GM19035 (cell line): Measurements from ENCODE around the gene GALNT16.

ENCODE experiments used
- ATAC-seq: cut with Tn5 transposase; IDR thresholded peaks from one replicate; pipeline ENCODE4 v1.9.1; 2021; ENCODE audit not compliant: unreplicated experiment

Gene GALNT16

DNA sequence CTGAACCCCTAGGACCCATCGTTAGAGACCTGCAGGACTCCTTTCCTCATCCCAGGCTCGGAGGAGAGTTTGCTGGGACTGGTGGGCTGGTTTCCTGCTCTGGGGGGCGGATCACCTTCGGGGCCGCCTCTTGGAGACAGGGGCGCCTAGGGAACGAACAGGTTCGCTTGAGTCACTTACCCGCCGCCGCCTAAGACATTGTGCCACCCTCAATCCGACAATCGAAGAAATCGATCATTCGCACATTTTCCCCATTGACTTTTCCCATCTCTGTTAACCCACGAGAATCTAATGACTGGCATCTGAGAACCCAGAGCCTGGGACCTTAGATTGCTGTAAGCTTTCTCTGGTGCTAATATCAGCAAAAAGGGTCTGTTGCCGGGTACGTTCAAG lies 138.9 kb downstream of the GALNT16 start:
- peak; percentile 14 for ATAC-seq

GRCh38 chr14:69399750-69400149 lies 139.8 kb downstream of the GALNT16 start:
- ATAC-seq: no peak

- ATAC-seq: no peak
These were observed 140.2 kb downstream of the GALNT16 start for GRCh38 chr14:69400154-69400553.

DNA sequence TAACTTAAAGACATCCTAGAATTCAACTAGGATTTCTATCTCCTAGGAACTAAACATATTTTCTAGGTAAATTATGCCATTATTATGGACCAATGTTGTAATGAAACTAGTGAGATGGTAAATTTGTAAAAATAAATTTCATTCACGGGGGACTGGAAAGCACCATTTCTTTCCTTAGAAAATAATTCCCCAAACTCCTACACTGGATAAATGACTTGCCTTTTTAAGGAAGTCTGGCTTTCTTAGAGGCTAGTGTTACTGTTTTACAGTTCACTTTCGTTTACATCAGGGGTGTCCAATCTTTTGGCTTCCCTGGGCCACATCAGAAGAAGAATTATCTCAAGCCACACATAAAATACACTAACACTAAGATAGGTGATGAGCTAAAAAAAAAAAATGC lies 141.9 kb downstream of the GALNT16 start:
- ATAC-seq: no peak

GRCh38 chr14:69404478-69404877 lies 144.5 kb downstream of the GALNT16 start:
- ATAC-seq: no peak

DNA sequence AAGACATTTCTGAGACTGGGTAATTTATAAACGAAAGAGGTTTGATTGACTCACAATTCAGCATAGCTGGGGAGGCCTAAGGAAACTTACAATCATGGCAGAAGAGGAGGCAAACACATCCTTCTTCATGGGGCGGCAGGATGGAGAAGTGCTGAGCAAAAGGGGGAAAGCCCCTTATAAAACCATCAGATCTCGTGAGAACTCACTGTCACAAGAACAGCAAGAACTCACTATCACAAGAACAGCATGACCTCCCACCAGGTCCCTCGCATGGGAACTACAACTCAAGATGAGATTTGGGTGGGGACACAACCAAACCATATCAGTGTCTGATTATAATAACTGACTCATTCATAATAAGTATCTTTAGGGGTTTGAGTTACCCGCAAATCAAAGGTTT lies 144.9 kb downstream of the GALNT16 start:
- no peak for ATAC-seq

GRCh38 chr14:69405762-69406161 lies 145.8 kb downstream of the GALNT16 start:
- ATAC-seq: no peak
